PC-9 (cell line): ENCODE measurements around the gene MBTPS1. TPM values are rescaled to one million over a fixed set of nuclear protein-coding genes. Genes with fewer than 3 reads are reported as not detected.
A peak's percentile ranks its signal among the peaks of the same experiment; 100 is the strongest.

ENCODE experiments used
- BruUV-seq: library from RNA; stranded (reverse); fragments of 400-500 nt; replicated peaks from 2 replicates; lab custom pipeline; 2021; lab: Mats Ljungman, UMichigan
- CTCF ChIA-PET: fragments of 300-600 bp; sonication (Branson Sonifier 250); formaldehyde crosslinking; loops from one replicate; lab custom pipeline; 2022; ENCODE audit warnings: antibody characterized with exemption; lab: Charles Lee
- POLR2A ChIA-PET: fragments of 300-600 bp; sonication (Branson Sonifier 250); formaldehyde crosslinking; loops from one replicate; lab custom pipeline; 2022; ENCODE audit warnings: antibody characterized with exemption; ENCODE audit not compliant: unreplicated experiment; lab: Charles Lee
- DNase-seq, 2 experiments: peaks; one replicate each; pipeline versions ENCODE4 v3.0.0 to v3.0.0-alpha.2; 2015 to 2022; ENCODE audit warnings: mixed read lengths in 1 of 2
- H2AFZ ChIP-seq: fragments of 200-600 bp; sonication (generic); 2 replicates; pipeline ENCODE4 v1.8.1; 2017; ENCODE audit warnings: antibody characterized with exemption
- H3F3A ChIP-seq: fragments of 200-600 bp; sonication (generic); 2 replicates; pipeline ENCODE4 v1.8.1; 2017; ENCODE audit warnings: antibody characterized with exemption, mild to moderate bottlenecking, low read depth; ENCODE audit not compliant: insufficient read depth
- H3K27ac ChIP-seq: fragments of 200-600 bp; sonication (generic); 2 replicates; pipeline ENCODE4 v1.6.1; 2016; ENCODE audit warnings: mixed run types
- H3K27me3 ChIP-seq: fragments of 200-600 bp; sonication (generic); 2 replicates; pipeline ENCODE4 v1.6.1; 2016; ENCODE audit warnings: low read depth, mixed run types; ENCODE audit not compliant: insufficient read depth
- H3K36me3 ChIP-seq: fragments of 200-600 bp; sonication (generic); 2 replicates; pipeline ENCODE4 v1.6.1; 2016; ENCODE audit warnings: low read depth, mixed run types
- H3K4me1 ChIP-seq: fragments of 200-600 bp; sonication (generic); replicated peaks from 2 replicates; pipeline ENCODE4 v1.6.1; 2016; ENCODE audit warnings: mixed run types; ENCODE audit not compliant: insufficient read depth
- H3K4me2 ChIP-seq: fragments of 200-600 bp; sonication (generic); 2 replicates; pipeline ENCODE4 v1.6.1; 2017; ENCODE audit warnings: mixed run types
- H3K4me3 ChIP-seq: fragments of 200-600 bp; sonication (generic); 2 replicates; pipeline ENCODE4 v1.6.1; 2016; ENCODE audit warnings: mixed run types
- H3K79me2 ChIP-seq: fragments of 200-600 bp; sonication (generic); 2 replicates; pipeline ENCODE4 v1.6.1; 2017; ENCODE audit warnings: low read depth, mixed run types
- H3K9me2 ChIP-seq: fragments of 200-600 bp; sonication (generic); 2 replicates; pipeline ENCODE4 v1.8.1; 2017; ENCODE audit warnings: mild to moderate bottlenecking; ENCODE audit not compliant: insufficient read depth
- H3K9me3 ChIP-seq: fragments of 200-600 bp; sonication (generic); 2 replicates; pipeline ENCODE4 v1.8.1; 2016; ENCODE audit warnings: low read depth; ENCODE audit not compliant: insufficient read depth
- H4K20me1 ChIP-seq: fragments of 200-600 bp; sonication (generic); 2 replicates; pipeline ENCODE4 v1.8.1; 2017; ENCODE audit not compliant: insufficient read depth
- CTCF ChIP-seq: fragments of 200-600 bp; sonication (generic); conservative IDR thresholded peaks from 2 replicates; pipeline ENCODE4 v1.6.1; 2017; ENCODE audit warnings: mixed run types, antibody characterized with exemption, mild to moderate bottlenecking, moderate library complexity
- EZH2 ChIP-seq: fragments of 200-600 bp; sonication (generic); IDR thresholded peaks from 2 replicates; pipeline ENCODE4 v1.8.0; 2017; ENCODE audit warnings: antibody characterized with exemption, low read depth
- intact Hi-C: fragments of 100-400 bp; cut with micrococcal nuclease; formaldehyde crosslinking; loops from one replicate; pipeline ENCODE4 v1.10.0; 2022; ENCODE audit not compliant: unreplicated experiment
- total RNA-seq: library from RNA; stranded (reverse); gene quantifications from 2 replicates; pipeline ENCODE4 v1.2.3, GENCODE V29; 2021

MBTPS1 gene
- total RNA-seq, 1 experiment from 2014 or later: 96.0 TPM

- Histone ChIP-seq H3K4me3 (no peak overlapping the region), H3K36me3 (peaks cover 4% of the 10 kb centered on the region), H3K9me3 (no peaks in the 10 kb centered on the region), H3K9me2 (no peaks in the 10 kb centered on the region), H3K27me3 (no peaks in the 10 kb centered on the region), H3K27ac (no peak overlapping the region), H4K20me1 (no peaks in the 10 kb centered on the region), H3F3A (peaks cover 21% of the 10 kb centered on the region; the same call in 1 of the 2 replicates), H2AFZ (no peak overlapping the region), H3K4me1 (no peaks in the 10 kb centered on the region), H3K4me2 (no peak overlapping the region), H3K79me2 (no peaks in the 10 kb centered on the region)
- intact Hi-C loops: no loop called here
- DNase-seq: no peak
- no TSS peak for BruUV-seq
- ChIA-PET POLR2A (no interaction called here), CTCF (no interaction called here)
- TF ChIP-seq CTCF (no peak), EZH2 (no peak)
These were observed 48.7 kb downstream of the MBTPS1 start for GRCh38 chr16:84068041-84068440.

- BruUV-seq: no TSS peak
These were observed 49.1 kb downstream of the MBTPS1 start for GRCh38 chr16:84067640-84068039.

GRCh38 chr16:84065536-84066132 lies 51.1 kb downstream of the MBTPS1 start:
- ChIA-PET CTCF (interaction anchor here (0.6 to 1.9 kb wide), 4 partner anchors 81 to 635 kb away, joined by 3 to 13 read pairs (median 4); no protein-coding TSS in a partner anchor), POLR2A (interaction anchor here (0.6 kb wide), 2 partner anchors 101 to 109 kb away, joined by 3 to 5 read pairs; no protein-coding TSS in a partner anchor)
- Histone ChIP-seq H3K9me2 (no peaks in the 10 kb centered on the region), H3K4me1 (no peaks in the 10 kb centered on the region), H3K79me2 (no peaks in the 10 kb centered on the region), H3K9me3 (no peaks in the 10 kb centered on the region), H3F3A (peaks cover 21% of the 10 kb centered on the region; the same call in 1 of the 2 replicates), H2AFZ (no peak overlapping the region), H3K4me2 (no peak overlapping the region), H3K27me3 (no peaks in the 10 kb centered on the region), H4K20me1 (no peaks in the 10 kb centered on the region), H3K4me3 (no peak overlapping the region), H3K36me3 (peaks cover 18% of the 10 kb centered on the region), H3K27ac (no peak overlapping the region)
- intact Hi-C loops: loop anchor here (1.0 kb wide), 2 partner anchors 109 to 239 kb away; no protein-coding TSS in a partner anchor
- peak in 1 of 2 experiments; percentile 42 for DNase-seq
- BruUV-seq: no TSS peak
- TF ChIP-seq EZH2 (no peak), CTCF (peak; percentile 66)

More at GRCh38 chr16:84067640-84068039, 49.1 kb downstream of the MBTPS1 start:
- H3K79me2 ChIP-seq: no peaks in the 10 kb centered on the region
- H3K4me1 ChIP-seq: no peaks in the 10 kb centered on the region
- H3K36me3 ChIP-seq: peaks cover 5% of the 10 kb centered on the region
- H3K4me2 ChIP-seq: no peak overlapping the region
- H3K27me3 ChIP-seq: no peaks in the 10 kb centered on the region
- H3K9me2 ChIP-seq: no peaks in the 10 kb centered on the region
- no peak overlapping the region for H3K27ac ChIP-seq
- POLR2A ChIA-PET: no interaction called here
- no peak overlapping the region for H2AFZ ChIP-seq
- TF ChIP-seq CTCF (no peak), EZH2 (no peak)
- no peaks in the 10 kb centered on the region for H4K20me1 ChIP-seq
- CTCF ChIA-PET: no interaction called here
- no peak for DNase-seq
- intact Hi-C loops: no loop called here
- H3F3A ChIP-seq: peaks cover 21% of the 10 kb centered on the region; the same call in 1 of the 2 replicates
- H3K9me3 ChIP-seq: no peaks in the 10 kb centered on the region
- no peak overlapping the region for H3K4me3 ChIP-seq
